Neural cell (in vitro differentiated cells): Measurements from ENCODE around the gene TRPM5. TPM values are rescaled to one million over a fixed set of nuclear protein-coding genes. Genes with fewer than 3 reads are reported as not detected.

Experiments used
- H2AFZ ChIP-seq: fragments of 200-600, 300-800 bp; sonication (generic), shearing (Covaris generic); 2 replicates; pipeline ENCODE4 v1.6.0; 2014; ENCODE audit warnings: low read depth, mild to moderate bottlenecking, antibody characterized with exemption, low read length, moderate library complexity
- H3F3A ChIP-seq: fragments of 200-600 bp; shearing (Covaris generic); 2 replicates; pipeline ENCODE4 v1.6.1; 2016; ENCODE audit warnings: mild to moderate bottlenecking, moderate library complexity, mixed read lengths, antibody characterized with exemption, low read length; ENCODE audit not compliant: insufficient read depth, poor library complexity, severe bottlenecking
- H3K27ac ChIP-seq: fragments of 200-600, 300-800 bp; sonication (generic), shearing (Covaris generic); 2 replicates; pipeline ENCODE4 v1.5.1; 2014; ENCODE audit warnings: mild to moderate bottlenecking, low read length, moderate library complexity
- H3K27me3 ChIP-seq: fragments of 300-800, 200-600 bp; sonication (generic), shearing (Covaris generic); 2 replicates; pipeline ENCODE4 v1.6.0; 2014; ENCODE audit warnings: mild to moderate bottlenecking, low read depth, low read length, moderate library complexity; ENCODE audit not compliant: insufficient read depth
- H3K36me3 ChIP-seq: fragments of 300-800, 200-600 bp; sonication (generic), shearing (Covaris generic); 2 replicates; pipeline ENCODE4 v1.5.1; 2014; ENCODE audit warnings: mild to moderate bottlenecking, antibody characterized with exemption, low read length, moderate library complexity; ENCODE audit not compliant: insufficient read depth
- H3K4me2 ChIP-seq: fragments of 300-800, 200-600 bp; sonication (generic), shearing (Covaris generic); 2 replicates; pipeline ENCODE4 v1.6.0; 2014; ENCODE audit warnings: mild to moderate bottlenecking, low read length
- H3K4me3 ChIP-seq: fragments of 300-800, 200-600 bp; sonication (generic), shearing (Covaris generic); 2 replicates; pipeline ENCODE4 v1.5.1; 2014; ENCODE audit warnings: mild to moderate bottlenecking, low read length, moderate library complexity
- H3K79me2 ChIP-seq: fragments of 200-600 bp; shearing (Covaris generic); replicated peaks from 2 replicates; pipeline ENCODE4 v1.6.0; 2014; ENCODE audit warnings: mild to moderate bottlenecking, low read length, moderate library complexity; ENCODE audit not compliant: insufficient read depth
- H3K9ac ChIP-seq: fragments of 300-800, 200-600 bp; sonication (generic), shearing (Covaris generic); 2 replicates; pipeline ENCODE4 v1.6.1; 2016; ENCODE audit warnings: mild to moderate bottlenecking, low read length, mixed read lengths
- H3K9me2 ChIP-seq: fragments of 200-600 bp; shearing (Covaris generic); 2 replicates; pipeline ENCODE4 v1.6.1; 2016; ENCODE audit warnings: mild to moderate bottlenecking, low read length, mixed read lengths; ENCODE audit not compliant: insufficient read depth
- H3K9me3 ChIP-seq: fragments of 200-600, 300-800 bp; sonication (generic), shearing (Covaris generic); 2 replicates; pipeline ENCODE4 v1.6.1; 2016; ENCODE audit warnings: mild to moderate bottlenecking, mixed run types, low read length, moderate library complexity, mixed read lengths
- H4K20me1 ChIP-seq: fragments of 200-600 bp; shearing (Covaris generic); 2 replicates; pipeline ENCODE4 v1.6.1; 2016; ENCODE audit warnings: mild to moderate bottlenecking, mixed run types; ENCODE audit not compliant: insufficient read depth
- EP300 ChIP-seq: fragments of 450-650 bp; conservative IDR thresholded peaks from 2 replicates; pipeline ENCODE4 v1.6.1; 2014; ENCODE audit warnings: antibody characterized with exemption, mild to moderate bottlenecking, moderate library complexity; ENCODE audit not compliant: poor library complexity, severe bottlenecking
- EZH2 ChIP-seq: fragments of 200-600, 300-800 bp; shearing (Covaris generic), sonication (generic); IDR thresholded peaks from 2 replicates; pipeline ENCODE4 v1.6.1; 2014; ENCODE audit warnings: antibody characterized with exemption, low read length, borderline replicate concordance, mild to moderate bottlenecking; ENCODE audit not compliant: insufficient read depth, poor library complexity, severe bottlenecking
- MXI1 ChIP-seq: fragments of 450-650 bp; conservative IDR thresholded peaks from 2 replicates; pipeline ENCODE4 v1.6.1; 2014; ENCODE audit warnings: antibody characterized with exemption, mild to moderate bottlenecking; ENCODE audit not compliant: poor library complexity, severe bottlenecking
- POLR2AphosphoS5 ChIP-seq: IDR thresholded peaks from 2 replicates; pipeline ENCODE4 v1.6.1; 2012
- RAD21 ChIP-seq: fragments of 450-650 bp; conservative IDR thresholded peaks from 2 replicates; pipeline ENCODE4 v1.6.1; 2014; ENCODE audit warnings: antibody characterized with exemption, mild to moderate bottlenecking, moderate library complexity
- REST ChIP-seq: IDR thresholded peaks from 2 replicates; pipeline ENCODE4 v1.6.1; 2012; ENCODE audit warnings: borderline replicate concordance
- SMC3 ChIP-seq: fragments of 450-650 bp; conservative IDR thresholded peaks from 2 replicates; pipeline ENCODE4 v1.6.1; 2014; ENCODE audit warnings: antibody characterized with exemption, mild to moderate bottlenecking, moderate library complexity; ENCODE audit not compliant: poor library complexity
- TAF1 ChIP-seq: IDR thresholded peaks from 2 replicates; pipeline ENCODE4 v1.6.1; 2012; ENCODE audit warnings: low read depth
- polyA plus RNA-seq: library from polyadenylated mRNA; depleted of rRNA; stranded (reverse); fragments of >200 nt; gene quantifications from 2 replicates; pipeline ENCODE4 v1.2.3, GENCODE V29; 2014
- TF ChIP-seq, protein P1 (sequence below): fragments of 450-650 bp; IDR thresholded peaks from 2 replicates; pipeline ENCODE4 v1.5.1; 2014; ENCODE audit warnings: antibody characterized with exemption, mild to moderate bottlenecking, moderate library complexity; ENCODE audit not compliant: poor library complexity, severe bottlenecking

Gene TRPM5
- polyA plus RNA-seq, 1 donor from 2014 or later = not detected

DNA sequence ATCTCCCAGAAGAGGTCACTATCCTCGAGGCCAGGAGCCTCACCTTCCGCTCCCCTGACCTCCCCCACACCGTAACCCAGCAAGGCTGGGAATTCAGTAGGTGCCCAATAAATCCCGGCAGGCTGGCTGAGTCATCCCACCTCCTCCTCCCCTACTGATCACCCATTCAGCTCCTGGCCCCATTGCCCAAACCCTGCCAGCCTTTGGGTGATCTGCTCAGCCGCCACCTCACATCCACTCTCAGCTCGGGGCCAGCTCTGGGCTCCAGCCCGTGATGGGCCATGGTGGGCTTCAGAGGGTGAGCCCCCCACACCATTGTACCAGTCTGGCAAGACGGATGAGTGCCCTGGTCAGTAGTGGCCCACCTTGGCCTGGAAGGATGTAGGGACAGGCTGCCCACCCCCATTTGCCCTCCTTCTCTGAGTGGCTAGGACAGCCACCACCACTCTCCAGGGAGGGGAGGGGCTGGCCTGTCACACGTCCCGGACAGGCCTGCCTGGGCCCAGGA lies 8.2 kb downstream of the TRPM5 start (continued):
- TF ChIP-seq EP300 = no peak

DNA sequence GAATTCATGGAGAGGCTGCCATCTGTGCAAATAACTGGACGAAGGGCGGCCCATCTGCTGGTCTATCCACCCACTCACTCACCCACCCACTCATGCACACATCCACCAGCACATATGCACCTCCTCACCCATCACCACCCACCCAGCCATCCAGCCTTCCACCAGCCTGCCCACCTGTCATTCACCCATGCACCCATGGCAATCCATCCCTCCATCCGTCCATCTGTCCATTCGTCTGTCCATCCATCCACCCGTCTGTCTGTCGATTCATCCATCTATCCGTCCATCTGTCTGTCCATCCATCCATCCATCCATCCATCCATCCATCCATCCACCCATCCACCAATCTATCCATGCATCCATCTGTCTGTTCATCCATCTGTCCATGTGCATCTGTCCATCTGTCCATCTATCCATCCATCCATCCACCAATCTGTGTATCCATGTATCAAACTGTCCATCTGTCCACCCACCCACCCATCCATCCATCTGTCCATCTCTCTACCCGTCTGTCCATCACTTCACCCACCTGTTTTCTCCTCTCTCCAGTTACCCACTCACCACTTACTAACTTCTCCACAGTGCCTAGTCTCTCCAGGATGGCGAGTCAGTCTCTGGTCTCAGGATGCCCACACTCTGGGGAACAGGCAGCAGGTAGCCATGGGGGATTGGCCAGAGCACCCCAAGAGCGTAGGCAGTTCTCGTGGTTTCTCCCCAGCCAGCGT lies 8.9 kb downstream of the TRPM5 start:
- Histone ChIP-seq H3K36me3 (no peaks in the 10 kb centered on the region), H3K27me3 (no peaks in the 10 kb centered on the region), H3K9me2 (no peaks in the 10 kb centered on the region), H3K4me2 (no peak overlapping the region), H2AFZ (no peak overlapping the region), H3K4me3 (no peak overlapping the region), H3K79me2 (no peaks in the 10 kb centered on the region), H3F3A (no peaks in the 10 kb centered on the region), H3K9me3 (no peaks in the 10 kb centered on the region), H3K27ac (no peak overlapping the region), H3K9ac (no peak overlapping the region), H4K20me1 (no peaks in the 10 kb centered on the region)
- TF ChIP-seq, protein P1, sequence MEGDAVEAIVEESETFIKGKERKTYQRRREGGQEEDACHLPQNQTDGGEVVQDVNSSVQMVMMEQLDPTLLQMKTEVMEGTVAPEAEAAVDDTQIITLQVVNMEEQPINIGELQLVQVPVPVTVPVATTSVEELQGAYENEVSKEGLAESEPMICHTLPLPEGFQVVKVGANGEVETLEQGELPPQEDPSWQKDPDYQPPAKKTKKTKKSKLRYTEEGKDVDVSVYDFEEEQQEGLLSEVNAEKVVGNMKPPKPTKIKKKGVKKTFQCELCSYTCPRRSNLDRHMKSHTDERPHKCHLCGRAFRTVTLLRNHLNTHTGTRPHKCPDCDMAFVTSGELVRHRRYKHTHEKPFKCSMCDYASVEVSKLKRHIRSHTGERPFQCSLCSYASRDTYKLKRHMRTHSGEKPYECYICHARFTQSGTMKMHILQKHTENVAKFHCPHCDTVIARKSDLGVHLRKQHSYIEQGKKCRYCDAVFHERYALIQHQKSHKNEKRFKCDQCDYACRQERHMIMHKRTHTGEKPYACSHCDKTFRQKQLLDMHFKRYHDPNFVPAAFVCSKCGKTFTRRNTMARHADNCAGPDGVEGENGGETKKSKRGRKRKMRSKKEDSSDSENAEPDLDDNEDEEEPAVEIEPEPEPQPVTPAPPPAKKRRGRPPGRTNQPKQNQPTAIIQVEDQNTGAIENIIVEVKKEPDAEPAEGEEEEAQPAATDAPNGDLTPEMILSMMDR = no peak
- no peak for TF ChIP-seq TAF1
- TF ChIP-seq RAD21 = no peak
- no peak for TF ChIP-seq POLR2AphosphoS5
- no peak for TF ChIP-seq SMC3
- no peak for TF ChIP-seq REST
- no peak for TF ChIP-seq EZH2
- no peak for TF ChIP-seq EP300
- TF ChIP-seq MXI1 = no peak

GRCh38 chr11:2434506-2435255 lies 9.6 kb downstream of the TRPM5 start:
- H3F3A ChIP-seq = no peaks in the 10 kb centered on the region
- H3K9me3 ChIP-seq = no peaks in the 10 kb centered on the region
- H3K9ac ChIP-seq = no peak overlapping the region
- H3K4me2 ChIP-seq = no peak overlapping the region
- no peaks in the 10 kb centered on the region for H3K9me2 ChIP-seq
- no peak overlapping the region for H2AFZ ChIP-seq
- H3K4me3 ChIP-seq = no peak overlapping the region
- H3K36me3 ChIP-seq = no peaks in the 10 kb centered on the region
- H4K20me1 ChIP-seq = no peaks in the 10 kb centered on the region
- H3K27ac ChIP-seq = no peak overlapping the region
- H3K27me3 ChIP-seq = no peaks in the 10 kb centered on the region
- H3K79me2 ChIP-seq = no peaks in the 10 kb centered on the region
- TF ChIP-seq, protein P1 = no peak
- TF ChIP-seq MXI1 (no peak), RAD21 (no peak), EP300 (no peak), TAF1 (no peak), POLR2AphosphoS5 (no peak), EZH2 (no peak), SMC3 (no peak), REST (no peak)
